ENCODE measurements around the gene BNC2.

DNA sequence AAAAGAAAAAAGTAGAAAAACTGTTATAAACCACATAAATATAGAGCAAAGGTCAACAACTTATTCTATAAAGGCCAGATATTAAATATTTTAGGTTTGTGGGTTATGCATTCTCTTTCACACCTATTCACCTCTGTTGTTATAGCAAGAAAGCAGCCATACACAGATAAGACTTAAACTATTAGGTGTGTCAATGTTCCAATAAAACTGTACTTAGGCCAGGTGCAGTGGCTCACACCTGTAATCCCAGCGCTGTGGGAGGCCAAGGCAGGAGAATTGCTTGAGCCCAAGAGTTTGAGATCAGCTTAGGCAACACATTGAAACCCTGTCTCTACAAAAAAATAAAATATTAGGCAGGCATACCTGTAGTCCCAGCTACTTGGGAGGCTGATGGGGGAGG, 314.7 kb downstream of the BNC2 start:
- TF ChIP-seq POLR2A (IDR thresholded peaks at IDR 0.05): no peak
- TF ChIP-seq, protein P1, sequence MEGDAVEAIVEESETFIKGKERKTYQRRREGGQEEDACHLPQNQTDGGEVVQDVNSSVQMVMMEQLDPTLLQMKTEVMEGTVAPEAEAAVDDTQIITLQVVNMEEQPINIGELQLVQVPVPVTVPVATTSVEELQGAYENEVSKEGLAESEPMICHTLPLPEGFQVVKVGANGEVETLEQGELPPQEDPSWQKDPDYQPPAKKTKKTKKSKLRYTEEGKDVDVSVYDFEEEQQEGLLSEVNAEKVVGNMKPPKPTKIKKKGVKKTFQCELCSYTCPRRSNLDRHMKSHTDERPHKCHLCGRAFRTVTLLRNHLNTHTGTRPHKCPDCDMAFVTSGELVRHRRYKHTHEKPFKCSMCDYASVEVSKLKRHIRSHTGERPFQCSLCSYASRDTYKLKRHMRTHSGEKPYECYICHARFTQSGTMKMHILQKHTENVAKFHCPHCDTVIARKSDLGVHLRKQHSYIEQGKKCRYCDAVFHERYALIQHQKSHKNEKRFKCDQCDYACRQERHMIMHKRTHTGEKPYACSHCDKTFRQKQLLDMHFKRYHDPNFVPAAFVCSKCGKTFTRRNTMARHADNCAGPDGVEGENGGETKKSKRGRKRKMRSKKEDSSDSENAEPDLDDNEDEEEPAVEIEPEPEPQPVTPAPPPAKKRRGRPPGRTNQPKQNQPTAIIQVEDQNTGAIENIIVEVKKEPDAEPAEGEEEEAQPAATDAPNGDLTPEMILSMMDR (IDR thresholded peaks at IDR 0.05): no peak

Data from Peyer's patch (tissue), 4 donors.